A673 (cell line): Measurements from ENCODE around the gene FCN2.

Experiments used
- CTCF ChIP-seq: fragments of 300-800, 200-600 bp; sonication (generic); conservative IDR thresholded peaks from 2 replicates; pipeline ENCODE4 v1.5.1; 2017; ENCODE audit warnings: low read depth, mild to moderate bottlenecking, antibody characterized with exemption, low read length, moderate library complexity, mixed read lengths
- EZH2 ChIP-seq: fragments of 200-600 bp; sonication (generic); IDR thresholded peaks from 2 replicates; pipeline ENCODE4 v1.6.1; 2017; ENCODE audit warnings: borderline replicate concordance, low read depth, mild to moderate bottlenecking, mixed read lengths, antibody characterized with exemption, low read length; ENCODE audit not compliant: poor library complexity, severe bottlenecking

DNA sequence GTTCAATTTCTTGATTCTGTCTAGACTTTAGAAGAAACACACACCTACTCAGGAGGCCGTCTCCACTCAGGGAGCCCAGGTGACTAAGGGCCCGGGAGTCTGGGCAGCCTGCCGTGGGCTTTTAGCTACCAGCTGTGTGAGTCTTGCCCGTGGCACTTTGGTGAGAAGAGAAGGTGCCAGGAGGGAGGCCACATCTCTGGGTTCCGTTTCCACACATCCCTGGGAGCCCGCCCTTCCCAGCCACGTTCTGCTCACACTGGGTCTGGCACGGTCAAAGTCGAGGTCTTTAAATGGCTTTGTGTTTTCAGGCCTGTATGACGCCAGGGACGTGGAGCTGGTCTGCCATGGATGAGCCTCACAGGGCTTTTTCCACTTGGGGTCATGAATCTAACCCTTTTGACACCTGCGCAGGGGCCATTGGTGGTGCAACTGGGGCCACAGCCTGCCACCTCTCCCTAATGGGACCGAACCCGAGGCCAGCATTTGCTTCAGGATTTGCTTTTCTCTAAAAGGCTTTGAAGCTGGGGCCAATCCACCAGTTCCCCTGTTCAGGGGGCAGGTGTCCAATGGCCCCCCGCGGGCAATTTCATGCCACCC, 17.2 kb upstream of the FCN2 start:
- TF ChIP-seq CTCF (no peak), EZH2 (no peak)
